GM12891 (cell line): Measurements from ENCODE around the gene LHFPL3.

Experiments used
- POLR2A ChIP-seq: IDR thresholded peaks from 2 replicates; pipeline ENCODE4 v1.6.1; 2011; ENCODE audit warnings: low read depth, low read length, control low read depth
- POLR2AphosphoS5 ChIP-seq: IDR thresholded peaks from 2 replicates; pipeline ENCODE4 v1.6.1; 2011; ENCODE audit warnings: low read depth, low read length, control low read depth

GRCh38 chr7:104909096-104909495 lies 580.7 kb downstream of the LHFPL3 start:
- TF ChIP-seq POLR2AphosphoS5 (no peak), POLR2A (no peak)
